ENCODE data around the gene ENPEP. TPM values are rescaled to one million over a fixed set of nuclear protein-coding genes. Genes with fewer than 3 reads are reported as not detected.
"Not testable (repeated sequence)": the region's sequence is repeated elsewhere in the genome, so short reads cannot be mapped to it uniquely, and the experiment has no call there.

The ENPEP gene, protein sequence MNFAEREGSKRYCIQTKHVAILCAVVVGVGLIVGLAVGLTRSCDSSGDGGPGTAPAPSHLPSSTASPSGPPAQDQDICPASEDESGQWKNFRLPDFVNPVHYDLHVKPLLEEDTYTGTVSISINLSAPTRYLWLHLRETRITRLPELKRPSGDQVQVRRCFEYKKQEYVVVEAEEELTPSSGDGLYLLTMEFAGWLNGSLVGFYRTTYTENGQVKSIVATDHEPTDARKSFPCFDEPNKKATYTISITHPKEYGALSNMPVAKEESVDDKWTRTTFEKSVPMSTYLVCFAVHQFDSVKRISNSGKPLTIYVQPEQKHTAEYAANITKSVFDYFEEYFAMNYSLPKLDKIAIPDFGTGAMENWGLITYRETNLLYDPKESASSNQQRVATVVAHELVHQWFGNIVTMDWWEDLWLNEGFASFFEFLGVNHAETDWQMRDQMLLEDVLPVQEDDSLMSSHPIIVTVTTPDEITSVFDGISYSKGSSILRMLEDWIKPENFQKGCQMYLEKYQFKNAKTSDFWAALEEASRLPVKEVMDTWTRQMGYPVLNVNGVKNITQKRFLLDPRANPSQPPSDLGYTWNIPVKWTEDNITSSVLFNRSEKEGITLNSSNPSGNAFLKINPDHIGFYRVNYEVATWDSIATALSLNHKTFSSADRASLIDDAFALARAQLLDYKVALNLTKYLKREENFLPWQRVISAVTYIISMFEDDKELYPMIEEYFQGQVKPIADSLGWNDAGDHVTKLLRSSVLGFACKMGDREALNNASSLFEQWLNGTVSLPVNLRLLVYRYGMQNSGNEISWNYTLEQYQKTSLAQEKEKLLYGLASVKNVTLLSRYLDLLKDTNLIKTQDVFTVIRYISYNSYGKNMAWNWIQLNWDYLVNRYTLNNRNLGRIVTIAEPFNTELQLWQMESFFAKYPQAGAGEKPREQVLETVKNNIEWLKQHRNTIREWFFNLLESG
- not detected for total RNA-seq

DNA sequence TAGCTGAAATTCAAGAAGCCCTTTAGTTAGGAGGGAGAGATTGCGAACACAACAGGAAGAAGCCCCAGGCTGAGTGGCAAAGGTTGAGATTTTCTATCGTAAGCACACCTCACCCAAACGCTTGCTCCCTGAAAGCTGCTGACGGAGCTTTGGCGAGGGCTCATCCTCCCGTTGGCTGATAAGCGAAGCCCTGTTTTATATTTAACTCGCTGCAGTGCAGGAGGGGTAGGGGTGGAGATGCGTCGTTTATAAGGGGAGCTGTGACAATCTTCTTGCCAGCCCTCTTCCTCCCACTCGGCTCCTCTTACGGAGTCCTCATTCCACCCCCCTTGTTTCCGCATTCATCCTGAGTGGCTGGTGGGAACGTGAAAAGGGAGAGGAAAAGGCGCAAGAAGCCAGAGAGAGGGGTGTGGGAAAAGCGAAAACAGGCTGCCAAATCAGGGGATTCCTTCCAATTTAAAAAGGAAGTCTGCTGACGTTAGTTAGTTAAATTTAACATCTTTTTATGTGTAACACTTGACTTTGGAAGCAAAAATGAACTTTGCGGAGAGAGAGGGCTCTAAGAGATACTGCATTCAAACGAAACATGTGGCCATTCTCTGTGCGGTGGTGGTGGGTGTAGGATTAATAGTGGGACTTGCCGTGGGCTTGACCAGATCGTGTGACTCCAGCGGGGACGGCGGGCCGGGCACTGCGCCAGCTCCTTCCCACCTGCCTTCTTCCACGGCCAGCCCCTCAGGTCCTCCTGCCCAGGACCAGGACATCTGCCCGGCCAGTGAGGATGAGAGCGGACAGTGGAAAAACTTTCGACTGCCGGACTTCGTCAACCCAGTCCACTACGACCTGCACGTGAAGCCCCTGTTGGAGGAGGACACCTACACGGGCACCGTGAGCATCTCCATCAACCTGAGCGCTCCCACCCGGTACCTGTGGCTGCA, at the start of gene ENPEP:
TSS of gene ENPEP (plus strand) at position 275 of the 938 bp plus-strand sequence. CDS start at position 535, 260 bp downstream.
- H3K4me1 Mint-ChIP-seq, result no peaks in the 10 kb centered on the region
- H3K9me3 Mint-ChIP-seq, result no peaks in the 10 kb centered on the region
- no peaks in the 10 kb centered on the region for H3K36me3 Mint-ChIP-seq
- no peak within 1 kb of the TSS for H3K4me3 Mint-ChIP-seq
- H3K27ac Mint-ChIP-seq, result no peak within 1 kb of the TSS
- peaks cover 16% of the 10 kb centered on the region for H3K27me3 Mint-ChIP-seq
- DNase-seq, result no peak

DNA sequence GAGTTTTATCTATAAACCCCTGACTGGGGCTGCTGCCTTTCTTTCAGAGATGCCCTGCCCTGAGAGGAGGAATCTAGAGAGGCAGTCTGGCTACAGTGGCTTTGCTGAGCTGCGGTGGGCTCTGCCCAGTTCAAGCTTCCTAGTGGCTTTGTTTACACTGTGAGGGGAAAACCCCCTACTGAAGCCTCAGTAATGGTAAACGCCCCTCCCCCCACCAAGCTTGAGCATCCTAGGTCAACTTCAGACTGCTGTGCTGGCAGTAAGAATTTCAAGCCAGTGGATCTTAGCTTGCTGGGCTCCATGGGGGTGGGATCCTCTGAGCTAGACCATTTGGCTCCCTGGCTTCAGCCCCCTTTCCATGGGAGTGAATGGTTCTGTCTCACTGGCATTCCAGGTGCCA, 44.1 kb upstream of the ENPEP start:
- not testable (repeated sequence) for H3K4me1 Mint-ChIP-seq, H3K36me3 Mint-ChIP-seq, H3K9me3 Mint-ChIP-seq, H3K27me3 Mint-ChIP-seq, H3K27ac Mint-ChIP-seq, H3K4me3 Mint-ChIP-seq, DNase-seq

DNA sequence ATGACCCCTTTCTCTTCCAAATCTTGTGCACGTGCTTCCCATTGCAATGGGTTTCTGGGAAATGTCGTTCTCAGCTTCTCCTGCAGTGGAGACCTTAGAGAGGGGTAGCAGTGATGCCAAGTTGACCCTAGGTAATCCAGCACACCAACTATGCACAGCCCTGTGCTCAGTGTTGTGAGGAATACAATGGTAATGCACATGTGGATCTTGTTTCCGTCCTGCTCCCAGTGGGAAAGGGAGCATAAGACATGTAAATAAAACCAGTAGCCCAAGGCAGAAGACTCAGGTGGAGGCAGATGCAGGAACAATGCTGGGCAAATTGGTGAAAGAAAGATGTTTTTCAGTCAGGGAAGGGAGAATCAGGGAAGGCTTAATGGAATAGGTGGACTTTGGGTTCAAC, 38.7 kb upstream of the ENPEP start:
- not testable (repeated sequence) for H3K4me1 Mint-ChIP-seq, H3K36me3 Mint-ChIP-seq, H3K9me3 Mint-ChIP-seq, DNase-seq, H3K27ac Mint-ChIP-seq, H3K4me3 Mint-ChIP-seq
- H3K27me3 Mint-ChIP-seq, result peaks cover 14% of the 10 kb centered on the region

DNA sequence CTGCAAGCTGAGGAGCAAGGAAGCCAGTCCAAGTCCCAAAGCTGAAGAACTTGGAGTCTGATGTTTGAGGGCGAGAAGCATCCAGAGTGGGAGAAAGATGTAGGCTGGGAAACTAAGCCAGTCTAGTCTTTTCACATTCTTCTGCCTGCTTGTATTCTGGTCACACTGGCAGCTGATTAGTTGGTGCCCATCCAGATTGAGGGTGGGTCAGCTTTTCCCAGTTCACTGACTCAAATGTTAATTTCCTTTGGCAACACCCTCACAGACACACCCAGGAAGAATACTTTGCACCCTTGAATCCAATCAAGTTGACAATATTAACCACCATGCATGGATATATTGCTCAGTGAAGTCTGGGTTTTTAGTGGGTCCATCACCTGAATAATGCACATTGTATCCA, 36.7 kb upstream of the ENPEP start:
- not testable (repeated sequence) for H3K36me3 Mint-ChIP-seq, H3K27ac Mint-ChIP-seq, H3K4me1 Mint-ChIP-seq, DNase-seq, H3K4me3 Mint-ChIP-seq, H3K9me3 Mint-ChIP-seq
- peaks cover 22% of the 10 kb centered on the region for H3K27me3 Mint-ChIP-seq

DNA sequence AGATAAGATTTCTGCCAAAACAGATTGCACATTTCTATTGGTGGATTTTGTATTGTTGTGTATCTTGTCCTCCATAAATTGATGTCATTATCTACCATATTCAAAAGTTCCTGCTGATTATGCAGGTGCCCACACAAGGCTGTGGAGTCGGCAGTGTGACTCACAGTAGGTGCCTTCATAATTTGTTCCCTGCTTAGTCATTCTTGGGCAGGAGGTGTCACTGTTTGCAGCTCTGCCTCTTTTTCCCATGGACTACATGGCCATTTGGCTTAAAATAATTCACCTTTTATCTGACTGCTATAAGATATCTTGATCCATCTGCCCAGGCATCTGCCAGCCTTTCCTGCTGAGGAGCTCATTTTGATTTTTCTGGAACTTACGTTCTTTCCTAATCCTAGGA, 33.6 kb upstream of the ENPEP start:
- Mint-ChIP-seq H3K27me3 (peaks cover 15% of the 10 kb centered on the region), H3K9me3 (no peaks in the 10 kb centered on the region), H3K4me3 (no peak overlapping the region), H3K4me1 (no peaks in the 10 kb centered on the region), H3K36me3 (no peaks in the 10 kb centered on the region), H3K27ac (no peak overlapping the region)
- DNase-seq, result no peak

DNA sequence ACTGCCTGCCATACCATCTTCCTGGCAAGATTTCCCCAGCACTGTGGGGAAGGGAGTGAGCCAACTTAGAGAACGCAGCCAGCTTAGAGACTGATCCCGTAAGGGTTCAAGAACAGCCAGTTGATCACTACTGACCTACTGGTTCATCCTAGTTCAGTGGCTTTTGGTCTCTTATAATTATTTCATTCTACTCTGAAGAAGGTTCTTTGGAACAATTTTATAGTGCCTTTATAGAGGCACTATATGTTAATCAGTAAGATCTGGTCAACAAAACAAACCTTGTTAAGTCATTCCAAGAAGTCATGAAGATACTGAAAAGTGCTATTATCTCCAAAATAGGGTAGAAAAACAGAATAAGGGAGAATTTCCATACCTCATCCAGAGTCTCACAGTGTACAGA, 33.2 kb upstream of the ENPEP start:
- Mint-ChIP-seq H3K27me3 (peaks cover 12% of the 10 kb centered on the region), H3K9me3 (no peaks in the 10 kb centered on the region), H3K36me3 (no peaks in the 10 kb centered on the region), H3K27ac (no peak overlapping the region), H3K4me3 (no peak overlapping the region), H3K4me1 (no peaks in the 10 kb centered on the region)
- DNase-seq, result no peak

DNA sequence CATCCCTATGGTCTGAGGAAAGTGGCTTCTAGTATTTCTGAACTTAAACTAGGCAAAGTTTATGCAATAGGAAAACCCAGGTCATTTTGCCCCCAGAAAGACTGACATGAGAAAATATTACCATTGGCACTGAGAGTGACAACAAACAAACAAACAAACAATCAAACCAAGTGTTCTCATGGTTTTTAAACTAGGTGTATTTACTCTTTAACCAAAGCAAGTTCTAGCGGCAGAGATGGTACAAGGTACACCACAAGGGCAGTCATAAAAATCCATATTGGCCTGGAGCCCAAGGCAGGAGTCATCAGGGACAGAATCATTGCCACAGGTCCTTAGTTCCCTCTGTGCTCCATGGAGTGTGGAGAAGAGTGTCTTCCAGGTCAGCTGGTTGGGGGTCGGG, 26.0 kb upstream of the ENPEP start:
- no peaks in the 10 kb centered on the region for H3K4me1 Mint-ChIP-seq
- H3K9me3 Mint-ChIP-seq, result no peaks in the 10 kb centered on the region
- H3K27ac Mint-ChIP-seq, result no peak overlapping the region
- no peak overlapping the region for H3K4me3 Mint-ChIP-seq
- no peaks in the 10 kb centered on the region for H3K27me3 Mint-ChIP-seq
- DNase-seq, result no peak
- H3K36me3 Mint-ChIP-seq, result no peaks in the 10 kb centered on the region

DNA sequence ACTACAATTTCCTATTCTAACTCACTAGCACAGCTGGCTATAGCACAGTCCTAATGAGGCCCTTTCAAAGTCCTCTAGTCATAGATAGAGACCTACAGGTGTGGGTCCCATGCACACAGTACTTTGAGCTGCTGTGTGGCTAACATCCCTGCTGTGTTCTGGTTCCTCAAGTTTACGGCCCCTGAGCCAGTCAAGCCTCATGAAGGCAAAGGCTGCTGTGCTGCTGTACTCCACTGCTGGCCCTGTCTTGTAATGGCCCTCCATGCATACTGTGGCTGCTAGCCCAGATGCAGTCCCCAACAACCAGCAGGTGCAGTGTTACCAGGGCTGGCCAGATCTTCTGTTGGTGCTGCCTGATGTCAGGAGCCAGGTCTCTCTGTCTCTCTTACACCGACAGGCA, 23.4 kb upstream of the ENPEP start:
- H3K4me3 Mint-ChIP-seq, result no peak overlapping the region
- H3K27me3 Mint-ChIP-seq, result peaks cover 14% of the 10 kb centered on the region
- no peak overlapping the region for H3K27ac Mint-ChIP-seq
- H3K36me3 Mint-ChIP-seq, result no peaks in the 10 kb centered on the region
- DNase-seq, result no peak
- no peaks in the 10 kb centered on the region for H3K9me3 Mint-ChIP-seq
- H3K4me1 Mint-ChIP-seq, result no peaks in the 10 kb centered on the region

DNA sequence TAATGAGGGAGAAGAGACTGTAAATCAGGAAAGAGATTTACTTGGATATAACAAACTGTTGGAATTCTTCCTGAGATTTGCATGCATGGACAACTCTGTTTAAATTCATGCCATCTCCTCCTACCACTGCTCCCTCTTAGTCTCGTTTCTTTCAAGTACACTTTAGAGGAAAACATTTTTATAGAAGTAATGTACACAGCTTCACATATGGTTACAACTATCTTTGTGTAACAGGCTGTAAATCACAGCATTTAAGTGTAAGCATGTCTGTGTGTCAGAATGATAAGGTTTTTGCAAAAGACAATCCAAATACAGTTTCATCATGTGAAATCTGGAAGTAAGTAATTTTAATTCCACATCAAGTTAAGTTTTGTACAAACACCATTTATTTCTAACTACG, 21.5 kb upstream of the ENPEP start:
- Mint-ChIP-seq H3K4me1 (no peaks in the 10 kb centered on the region), H3K36me3 (no peaks in the 10 kb centered on the region), H3K9me3 (no peaks in the 10 kb centered on the region), H3K27ac (no peak overlapping the region), H3K27me3 (peaks cover 18% of the 10 kb centered on the region), H3K4me3 (no peak overlapping the region)
- no peak for DNase-seq

DNA sequence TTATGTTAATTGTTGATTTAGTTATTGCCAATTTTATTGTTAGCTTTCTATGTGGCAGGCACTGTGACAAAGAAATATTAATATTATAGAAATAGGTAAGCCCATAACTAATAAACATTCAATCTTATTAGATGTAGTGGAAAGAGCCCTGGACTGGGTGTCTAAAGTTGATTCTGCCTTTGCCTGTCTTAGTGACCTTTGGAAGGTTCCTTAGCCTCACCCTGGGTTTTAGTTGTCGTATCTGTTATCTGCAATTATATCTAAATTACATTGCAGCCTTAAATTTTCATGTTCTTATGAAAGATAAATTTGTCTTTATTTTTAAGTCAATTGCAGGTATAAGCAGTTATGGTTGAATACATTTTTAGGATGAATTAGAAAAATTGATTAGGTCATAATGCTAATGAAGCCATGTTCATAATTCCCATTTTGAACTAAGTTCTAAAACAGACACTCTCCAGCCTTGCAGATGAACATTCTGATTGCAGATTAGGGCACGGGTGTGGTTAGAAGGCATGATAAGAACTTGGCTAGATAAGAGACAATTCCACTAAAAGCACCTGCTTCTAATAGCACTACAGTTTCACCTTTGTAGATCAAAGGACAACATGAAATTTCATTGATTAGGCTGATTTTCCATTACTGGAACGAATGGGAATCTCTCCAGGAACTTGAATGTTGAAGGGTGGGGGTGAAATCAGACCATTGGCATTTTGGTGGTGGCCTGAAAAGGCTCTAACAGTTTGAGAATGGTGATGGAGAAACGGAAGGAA, 17.3 kb upstream of the ENPEP start:
- Mint-ChIP-seq H3K4me3 (no peak overlapping the region), H3K27me3 (peaks cover 21% of the 10 kb centered on the region), H3K4me1 (no peaks in the 10 kb centered on the region), H3K36me3 (no peaks in the 10 kb centered on the region), H3K9me3 (no peaks in the 10 kb centered on the region), H3K27ac (no peak overlapping the region)
- DNase-seq, result no peak

DNA sequence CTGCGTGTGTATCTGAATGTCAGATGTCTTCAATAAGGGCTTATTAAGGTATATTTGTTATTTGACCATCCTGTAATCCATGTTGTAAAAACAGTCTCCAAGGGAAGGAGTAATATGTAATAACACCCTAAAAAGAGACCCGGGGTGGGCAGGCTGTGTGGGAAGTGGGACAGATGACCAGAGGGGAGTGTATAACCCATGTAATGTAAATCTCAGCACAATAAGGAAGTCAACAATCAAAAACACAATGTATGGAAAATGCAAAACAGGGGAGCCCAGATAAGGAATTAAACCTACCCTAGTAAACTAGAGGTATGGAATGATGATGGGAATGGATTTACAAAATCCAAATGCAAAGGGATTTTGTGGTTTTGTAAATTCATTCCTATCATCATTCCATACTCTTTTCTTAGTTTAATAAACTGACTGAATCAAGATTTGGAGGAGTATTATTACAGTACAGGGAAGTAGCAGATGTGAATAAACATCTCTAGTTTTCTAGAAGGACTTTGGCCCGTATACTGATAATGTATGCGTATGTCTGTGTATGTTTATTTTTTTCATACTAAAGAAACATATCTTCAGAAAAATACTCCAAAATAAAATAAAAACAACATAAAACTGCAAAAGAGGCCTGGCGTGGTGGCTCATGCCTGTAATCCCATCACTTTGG, 15.7 kb upstream of the ENPEP start:
- Mint-ChIP-seq H3K27ac (no peak overlapping the region), H3K36me3 (no peaks in the 10 kb centered on the region), H3K4me1 (no peaks in the 10 kb centered on the region), H3K4me3 (no peak overlapping the region), H3K9me3 (no peaks in the 10 kb centered on the region), H3K27me3 (peaks cover 21% of the 10 kb centered on the region)
- DNase-seq, result no peak

DNA sequence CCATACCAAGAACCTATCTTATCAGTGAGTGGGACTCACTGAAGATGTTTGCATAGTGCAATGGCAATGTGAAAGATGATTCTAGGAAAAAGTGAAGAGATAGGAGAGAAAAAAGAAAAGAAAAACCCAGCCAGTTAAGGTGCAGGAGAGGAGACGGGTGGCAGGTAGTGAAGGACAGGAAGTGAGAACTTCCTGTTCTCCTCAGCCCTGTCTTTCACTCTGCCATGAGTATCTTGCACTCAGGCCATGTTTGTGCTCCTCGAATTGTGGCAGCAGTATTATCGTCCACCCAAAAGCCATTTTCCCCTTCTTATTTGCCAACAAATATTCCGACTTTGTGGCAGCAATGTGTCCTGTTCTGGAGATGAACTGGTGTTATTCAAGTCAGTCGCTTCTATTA, 8.6 kb upstream of the ENPEP start:
- H3K4me1 Mint-ChIP-seq, result peaks cover 5% of the 10 kb centered on the region
- H3K27ac Mint-ChIP-seq, result no peak overlapping the region

DNA sequence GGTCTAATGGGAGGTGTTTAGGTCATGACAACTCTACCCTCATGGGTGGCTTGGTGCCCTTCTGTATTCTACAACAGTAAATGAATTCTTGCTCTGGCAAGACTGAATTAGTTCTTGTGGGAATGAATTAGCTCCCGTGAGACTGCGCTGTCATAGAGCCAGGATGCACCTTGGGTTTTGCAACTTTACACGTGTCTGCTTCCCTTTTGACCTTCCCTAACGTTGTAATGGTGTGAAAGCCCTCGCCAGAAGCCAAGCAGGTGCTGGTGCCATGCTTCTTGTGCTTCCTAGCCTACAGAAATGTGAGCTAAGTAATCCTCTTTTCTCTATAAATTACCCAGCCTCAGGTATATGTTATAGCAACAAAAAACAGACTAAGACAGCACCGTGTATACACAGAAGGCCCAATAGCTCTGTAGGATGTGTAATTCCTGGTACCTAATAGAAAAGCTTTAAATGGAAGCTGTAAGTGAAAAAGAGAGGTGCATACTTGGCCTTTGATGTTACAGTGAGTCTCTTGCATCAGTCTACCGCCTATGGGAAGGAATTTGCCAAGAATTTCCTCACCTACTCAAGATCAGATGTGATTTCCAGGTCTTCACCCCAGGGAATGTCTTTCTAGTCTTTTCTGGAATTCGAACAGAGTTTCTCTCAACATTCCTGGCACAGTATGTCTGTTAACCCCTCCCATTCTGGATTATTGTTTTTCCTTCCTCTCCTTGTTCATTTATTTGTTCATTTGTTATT, 3.2 kb upstream of the ENPEP start:
- no peak overlapping the region for H3K4me3 Mint-ChIP-seq
- DNase-seq, result no peak
- H3K27ac Mint-ChIP-seq, result no peak overlapping the region
- H3K9me3 Mint-ChIP-seq, result peaks cover 3% of the 10 kb centered on the region
- no peaks in the 10 kb centered on the region for H3K4me1 Mint-ChIP-seq
- no peaks in the 10 kb centered on the region for H3K36me3 Mint-ChIP-seq
- peaks cover 12% of the 10 kb centered on the region for H3K27me3 Mint-ChIP-seq

More for the DNA sequence above, 8.6 kb upstream of the ENPEP start:
- Mint-ChIP-seq H3K9me3 (peaks cover 3% of the 10 kb centered on the region), H3K36me3 (no peaks in the 10 kb centered on the region), H3K4me3 (peak overlapping the region; percentile 8), H3K27me3 (peaks cover 3% of the 10 kb centered on the region)
- no peak for DNase-seq
